Colonic mucosa (tissue), 4 donors: ENCODE data around the gene SLFNL1. TPM values are rescaled to one million over a fixed set of nuclear protein-coding genes. Genes with fewer than 3 reads are reported as not detected.

Experiments used
- DNase-seq: peaks from one replicate; pipeline ENCODE4 v3.0.0-alpha.2; 2020
- H3K27ac ChIP-seq: fragments of 200-600 bp; one replicate; pipeline ENCODE4 v1.8.0; 2021
- H3K27me3 ChIP-seq: fragments of 200-600 bp; one replicate; pipeline ENCODE4 v1.8.0; 2021
- H3K36me3 ChIP-seq: fragments of 200-600 bp; one replicate; pipeline ENCODE4 v1.8.0; 2021
- H3K4me1 ChIP-seq: fragments of 200-600 bp; one replicate; pipeline ENCODE4 v1.8.0; 2021; ENCODE audit warnings: mild to moderate bottlenecking
- H3K4me3 ChIP-seq: fragments of 200-600 bp; one replicate; pipeline ENCODE4 v1.8.0; 2021
- H3K9ac ChIP-seq, 2 donors: one replicate each; pipeline ENCODE4 v1.7.0; 2013; ENCODE audit warnings: control low read depth in 2 of 2, low read depth in 2 of 2, low read length in 2 of 2
- H3K9me3 ChIP-seq: fragments of 200-600 bp; one replicate; pipeline ENCODE4 v1.8.0; 2021
- CTCF ChIP-seq: fragments of 200-600 bp; IDR thresholded peaks from one replicate; pipeline ENCODE4 v1.8.0; 2022; ENCODE audit warnings: antibody characterized with exemption, mild to moderate bottlenecking
- intact Hi-C: fragments of 100-400 bp; cut with DNase I; formaldehyde crosslinking; loops from one replicate; pipeline ENCODE4 v1.14.1; 2022
- total RNA-seq, 2 donors: library from RNA; stranded (reverse); fragmentation: NEBNext Ultra II Directional in 1 of 2; extraction: Animal tissue kit (Norgen Biotek cat#: 25700) in 1 of 2; gene quantifications; one replicate each; pipeline ENCODE4 v1.2.1, GENCODE V29; 2021
- donor health status: healthy.
- donor health status: DM: no; HTN: no; CAD: no.
- donor health status: DM: no; HTN: no; CAD: no.

Gene SLFNL1
- total RNA-seq: under 1 TPM; 0.27 to 0.30 TPM

- H3K9ac ChIP-seq: no peak within 1 kb of the TSS
- no peaks in the 10 kb centered on the region for H3K27me3 ChIP-seq
- no peaks in the 10 kb centered on the region for H3K4me1 ChIP-seq
- H3K36me3 ChIP-seq: no peaks in the 10 kb centered on the region
- intact Hi-C loops: no loop called here
- H3K9me3 ChIP-seq: no peaks in the 10 kb centered on the region
- no peak for TF ChIP-seq CTCF
- H3K27ac ChIP-seq: no peak within 1 kb of the TSS
- H3K4me3 ChIP-seq: no peak within 1 kb of the TSS
- DNase-seq: peak; percentile 36
Measured at GRCh38 chr1:41021526-41022308, at the start of gene SLFNL1. Gene SLFNL1, minus strand, starts transcription at chr1:41021725. Its CDS starts 1,065 bp downstream, at chr1:41020660.

GRCh38 chr1:41056907-41057306 lies 35.4 kb upstream of the SLFNL1 start:
- H3K27me3 ChIP-seq: no peaks in the 10 kb centered on the region
- H3K36me3 ChIP-seq: no peaks in the 10 kb centered on the region
- no peak overlapping the region for H3K4me3 ChIP-seq
- no peaks in the 10 kb centered on the region for H3K9me3 ChIP-seq
- no peak for TF ChIP-seq CTCF
- intact Hi-C loops: no loop called here
- no peak overlapping the region for H3K9ac ChIP-seq
- H3K4me1 ChIP-seq: no peaks in the 10 kb centered on the region
- H3K27ac ChIP-seq: no peak overlapping the region
- DNase-seq: no peak

- H3K27me3 ChIP-seq: no peaks in the 10 kb centered on the region
- no peak for DNase-seq
- H3K4me1 ChIP-seq: no peaks in the 10 kb centered on the region
- H3K4me3 ChIP-seq: no peak overlapping the region
- intact Hi-C loops: no loop called here
- H3K9ac ChIP-seq: no peak overlapping the region
- no peaks in the 10 kb centered on the region for H3K36me3 ChIP-seq
- H3K27ac ChIP-seq: no peak overlapping the region
- no peak for TF ChIP-seq CTCF
- no peaks in the 10 kb centered on the region for H3K9me3 ChIP-seq
Measured at GRCh38 chr1:41053316-41053715, 31.8 kb upstream of the SLFNL1 start.

- DNase-seq: no peak
- TF ChIP-seq CTCF: no peak
- H3K9ac ChIP-seq: no peak overlapping the region
- H3K27me3 ChIP-seq: no peaks in the 10 kb centered on the region
- no peaks in the 10 kb centered on the region for H3K4me1 ChIP-seq
- intact Hi-C loops: no loop called here
- no peak overlapping the region for H3K27ac ChIP-seq
- H3K9me3 ChIP-seq: no peaks in the 10 kb centered on the region
- H3K36me3 ChIP-seq: no peaks in the 10 kb centered on the region
- no peak overlapping the region for H3K4me3 ChIP-seq
Measured at GRCh38 chr1:41051022-41051421, 29.5 kb upstream of the SLFNL1 start.

GRCh38 chr1:41048540-41048939 lies 27.0 kb upstream of the SLFNL1 start:
- intact Hi-C loops: no loop called here
- Histone ChIP-seq H3K36me3 (no peaks in the 10 kb centered on the region), H3K4me1 (no peaks in the 10 kb centered on the region), H3K9me3 (no peaks in the 10 kb centered on the region), H3K4me3 (no peak overlapping the region), H3K27me3 (no peaks in the 10 kb centered on the region), H3K9ac (no peak overlapping the region), H3K27ac (no peak overlapping the region)
- DNase-seq: no peak
- TF ChIP-seq CTCF: no peak
